Tibial nerve (tissue), 4 donors: ENCODE results near the gene CCR5AS.

Experiments used
- CTCF ChIP-seq, 5 experiments: fragments of 200-600 bp in 3 of 5; fragments of 450-650 bp in 2 of 5; sonication (generic) in 3 of 5; IDR thresholded peaks; one replicate each; pipeline ENCODE4 v1.5.1; 2016 to 2019; ENCODE audit warnings: antibody characterized with exemption in 5 of 5, mild to moderate bottlenecking in 3 of 5, moderate library complexity in 2 of 5
- EP300 ChIP-seq, 2 donors: sonication (generic); formaldehyde crosslinking; IDR thresholded peaks; one replicate each; pipeline ENCODE4 v1.6.1; 2017; ENCODE audit warnings: antibody characterized with exemption in 2 of 2, mild to moderate bottlenecking in 1 of 2
- POLR2A ChIP-seq, 2 donors: fragments of 450-650 bp; IDR thresholded peaks; one replicate each; pipeline ENCODE4 v1.6.1; 2017; ENCODE audit warnings: antibody characterized with exemption in 2 of 2, mild to moderate bottlenecking in 2 of 2, moderate library complexity in 2 of 2

DNA sequence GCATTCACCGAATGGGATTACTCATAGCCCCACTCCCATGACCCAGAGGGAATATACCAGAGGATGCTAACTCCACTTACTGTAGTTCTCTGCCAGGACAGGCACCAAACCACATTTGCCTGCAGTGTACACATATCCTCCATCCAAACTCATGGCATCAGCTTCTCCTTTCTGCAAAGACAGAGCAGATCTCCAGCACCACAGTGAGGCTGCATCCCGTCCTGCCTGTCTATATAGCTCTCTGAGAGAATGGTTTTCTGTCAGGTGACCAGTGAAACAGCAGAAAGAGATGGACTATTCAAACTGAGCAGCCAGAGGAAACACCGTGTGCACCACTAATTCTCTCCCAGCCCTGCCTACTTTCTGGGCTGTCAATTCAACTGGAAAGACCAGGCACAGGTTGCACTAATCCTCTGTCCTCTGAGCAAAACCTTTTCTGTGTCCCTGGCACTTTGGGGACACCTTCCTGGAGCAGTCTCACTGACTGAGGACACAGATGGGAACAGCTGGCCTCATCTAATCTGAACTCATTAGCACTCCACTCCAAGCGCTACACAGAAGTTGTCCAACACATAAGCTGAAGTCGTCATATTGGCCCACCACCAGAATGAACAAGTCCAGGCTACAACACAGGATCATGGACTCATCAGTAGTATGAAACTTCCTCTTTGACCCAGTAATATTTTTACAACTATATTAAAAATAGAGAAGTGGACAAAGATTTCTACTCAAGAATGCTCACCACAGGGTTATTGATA is 40.5 kb upstream of the CCR5AS start:
- TF ChIP-seq CTCF (IDR thresholded peaks at IDR 0.05) (no peak), EP300 (IDR thresholded peaks at IDR 0.05) (no peak), POLR2A (IDR thresholded peaks at IDR 0.05) (no peak)
